Loucy (cell line): ENCODE data around the gene SLC5A10.

Experiments
- H2AFZ ChIP-seq: fragments of 200-600 bp; sonication (generic); 2 replicates; pipeline ENCODE4 v1.6.0; 2016; ENCODE audit warnings: antibody characterized with exemption, mild to moderate bottlenecking, low read length, moderate library complexity
- H3F3A ChIP-seq: fragments of 200-600 bp; 2 replicates; pipeline ENCODE4 v1.6.0; 2016; ENCODE audit warnings: antibody characterized with exemption, low read depth, mild to moderate bottlenecking
- H3K27me3 ChIP-seq: fragments of 200-600 bp; sonication (generic); 2 replicates; pipeline ENCODE4 v1.6.1; 2014; ENCODE audit warnings: low read length, mild to moderate bottlenecking; ENCODE audit not compliant: insufficient read depth, poor library complexity, severe bottlenecking
- H3K36me3 ChIP-seq: fragments of 200-600 bp; sonication (generic); 2 replicates; pipeline ENCODE4 v1.6.1; 2016; ENCODE audit warnings: low read length; ENCODE audit not compliant: insufficient read depth
- H3K4me1 ChIP-seq: fragments of 200-600 bp; sonication (generic); 2 replicates; pipeline ENCODE4 v1.5.1; 2014; ENCODE audit warnings: low read length, mild to moderate bottlenecking; ENCODE audit not compliant: insufficient read depth, poor library complexity, severe bottlenecking
- H3K4me2 ChIP-seq: fragments of 200-600 bp; sonication (generic); 2 replicates; pipeline ENCODE4 v1.6.0; 2014; ENCODE audit warnings: antibody characterized with exemption, low read length, low read depth, mild to moderate bottlenecking; ENCODE audit not compliant: poor library complexity, severe bottlenecking
- H3K4me3 ChIP-seq: fragments of 200-600 bp; sonication (generic); 2 replicates; pipeline ENCODE4 v1.5.1; 2014; ENCODE audit warnings: low read length, mild to moderate bottlenecking, mixed read lengths; ENCODE audit not compliant: poor library complexity, severe bottlenecking
- H3K79me2 ChIP-seq: fragments of 200-600 bp; sonication (generic); 2 replicates; pipeline ENCODE4 v1.6.1; 2014; ENCODE audit warnings: low read length; ENCODE audit not compliant: insufficient read depth
- H3K9ac ChIP-seq: fragments of 200-600 bp; sonication (generic); 2 replicates; pipeline ENCODE4 v1.6.0; 2014; ENCODE audit warnings: mild to moderate bottlenecking, low read depth, low read length, moderate library complexity; ENCODE audit not compliant: poor library complexity, severe bottlenecking
- H3K9me2 ChIP-seq: fragments of 200-600 bp; sonication (generic); replicated peaks from 2 replicates; pipeline ENCODE4 v1.6.1; 2016; ENCODE audit warnings: low read depth, low read length, mixed read lengths
- H3K9me3 ChIP-seq: fragments of 200-600 bp; sonication (generic); 2 replicates; pipeline ENCODE4 v1.6.1; 2014; ENCODE audit warnings: mild to moderate bottlenecking, antibody characterized with exemption, low read length, low read depth; ENCODE audit not compliant: insufficient read depth
- H4K20me1 ChIP-seq: fragments of 200-600 bp; sonication (generic); 2 replicates; pipeline ENCODE4 v1.6.0; 2014; ENCODE audit warnings: antibody characterized with exemption, low read length, mild to moderate bottlenecking; ENCODE audit not compliant: insufficient read depth, poor library complexity, severe bottlenecking
- EZH2phosphoT487 ChIP-seq: fragments of 200-600 bp; IDR thresholded peaks from 2 replicates; pipeline ENCODE4 v1.6.1; 2018; ENCODE audit warnings: antibody characterized with exemption, mild to moderate bottlenecking, moderate library complexity, borderline replicate concordance
- TF ChIP-seq, protein P1 (sequence below): fragments of 200-600 bp; sonication (generic); conservative IDR thresholded peaks from 2 replicates; pipeline ENCODE4 v1.5.1; 2014; ENCODE audit warnings: mild to moderate bottlenecking, antibody characterized with exemption, low read length

The SLC5A10 gene

DNA sequence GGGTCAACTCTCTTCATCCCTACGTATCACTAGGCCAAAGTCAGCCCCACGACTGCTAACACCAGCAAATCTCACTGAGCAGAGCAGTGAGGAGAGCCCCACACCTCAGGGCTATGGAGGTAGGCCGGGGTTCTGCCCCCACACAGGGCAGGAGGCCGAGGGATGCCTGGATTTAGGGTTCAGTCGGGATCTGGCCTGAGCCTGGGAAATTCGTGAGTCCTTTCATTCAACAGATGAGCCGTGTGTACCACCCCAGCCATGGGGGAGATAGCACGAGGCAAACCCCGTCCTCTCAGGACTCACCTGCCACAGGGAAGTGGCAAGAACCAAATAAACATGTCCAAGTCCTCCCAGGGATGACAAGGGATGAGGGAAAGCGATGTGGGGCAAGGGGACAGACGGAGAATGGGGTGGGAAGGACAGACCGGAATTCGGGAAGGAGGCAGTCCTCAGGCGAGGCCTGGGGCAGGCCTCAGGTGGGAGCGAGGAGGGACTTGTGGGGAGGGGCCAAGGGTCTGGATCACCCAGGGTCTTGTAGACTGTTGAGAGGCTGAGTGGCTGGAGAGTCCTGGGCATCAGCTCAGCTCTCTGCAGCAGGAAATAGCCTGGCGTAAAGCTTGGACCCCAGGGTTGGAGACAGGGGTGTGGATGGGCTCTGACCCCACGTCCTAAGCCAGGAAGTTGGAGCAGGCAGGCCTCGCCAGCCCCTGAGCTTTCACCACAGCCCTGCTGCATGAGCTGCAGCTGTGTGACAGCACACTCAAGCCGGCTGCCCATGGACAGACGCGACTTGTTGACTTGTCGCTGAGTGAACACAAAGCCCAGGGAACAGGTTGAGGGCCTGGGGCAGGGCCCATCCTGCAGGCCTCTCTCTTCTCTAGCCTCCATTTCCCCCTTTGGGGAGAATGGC lies 60.5 kb downstream of the SLC5A10 start:
- no peak for TF ChIP-seq EZH2phosphoT487
- TF ChIP-seq, protein P1, sequence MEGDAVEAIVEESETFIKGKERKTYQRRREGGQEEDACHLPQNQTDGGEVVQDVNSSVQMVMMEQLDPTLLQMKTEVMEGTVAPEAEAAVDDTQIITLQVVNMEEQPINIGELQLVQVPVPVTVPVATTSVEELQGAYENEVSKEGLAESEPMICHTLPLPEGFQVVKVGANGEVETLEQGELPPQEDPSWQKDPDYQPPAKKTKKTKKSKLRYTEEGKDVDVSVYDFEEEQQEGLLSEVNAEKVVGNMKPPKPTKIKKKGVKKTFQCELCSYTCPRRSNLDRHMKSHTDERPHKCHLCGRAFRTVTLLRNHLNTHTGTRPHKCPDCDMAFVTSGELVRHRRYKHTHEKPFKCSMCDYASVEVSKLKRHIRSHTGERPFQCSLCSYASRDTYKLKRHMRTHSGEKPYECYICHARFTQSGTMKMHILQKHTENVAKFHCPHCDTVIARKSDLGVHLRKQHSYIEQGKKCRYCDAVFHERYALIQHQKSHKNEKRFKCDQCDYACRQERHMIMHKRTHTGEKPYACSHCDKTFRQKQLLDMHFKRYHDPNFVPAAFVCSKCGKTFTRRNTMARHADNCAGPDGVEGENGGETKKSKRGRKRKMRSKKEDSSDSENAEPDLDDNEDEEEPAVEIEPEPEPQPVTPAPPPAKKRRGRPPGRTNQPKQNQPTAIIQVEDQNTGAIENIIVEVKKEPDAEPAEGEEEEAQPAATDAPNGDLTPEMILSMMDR, result no peak
- H2AFZ ChIP-seq, result no peak overlapping the region

DNA sequence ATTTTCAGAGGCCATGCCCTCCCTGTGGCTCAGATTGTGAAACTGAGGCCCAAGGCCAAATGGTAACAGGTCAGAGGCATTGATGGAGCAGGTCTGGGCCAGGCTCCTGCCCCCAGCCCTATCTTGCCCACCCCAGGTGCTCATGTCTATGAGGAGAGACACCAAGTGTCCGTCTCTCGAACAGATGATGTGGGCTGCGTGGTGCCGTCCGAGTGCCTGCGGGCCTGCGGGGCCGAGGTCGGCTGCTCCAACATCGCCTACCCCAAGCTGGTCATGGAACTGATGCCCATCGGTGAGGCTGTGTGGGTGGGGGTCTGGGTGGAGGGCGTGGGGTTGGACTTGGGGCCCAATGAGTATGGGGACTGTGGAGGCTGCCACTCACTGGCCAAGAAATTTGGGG lies 61.3 kb downstream of the SLC5A10 start:
- no peaks in the 10 kb centered on the region for H4K20me1 ChIP-seq
- H3K36me3 ChIP-seq, result no peaks in the 10 kb centered on the region
- TF ChIP-seq, protein P1, result no peak
- no peak for TF ChIP-seq EZH2phosphoT487
- H3K9me3 ChIP-seq, result no peaks in the 10 kb centered on the region
- no peaks in the 10 kb centered on the region for H3K9me2 ChIP-seq
- H3K4me1 ChIP-seq, result no peaks in the 10 kb centered on the region
- no peaks in the 10 kb centered on the region for H3F3A ChIP-seq
- H3K27me3 ChIP-seq, result no peaks in the 10 kb centered on the region
- no peak overlapping the region for H3K4me2 ChIP-seq
- H3K4me3 ChIP-seq, result no peak overlapping the region
- H2AFZ ChIP-seq, result no peak overlapping the region
- no peak overlapping the region for H3K9ac ChIP-seq
- no peaks in the 10 kb centered on the region for H3K79me2 ChIP-seq

More for the DNA sequence above, 60.5 kb downstream of the SLC5A10 start:
- H3K79me2 ChIP-seq, result no peaks in the 10 kb centered on the region
- no peaks in the 10 kb centered on the region for H4K20me1 ChIP-seq
- no peak overlapping the region for H3K4me2 ChIP-seq
- H3K4me1 ChIP-seq, result no peaks in the 10 kb centered on the region
- H3F3A ChIP-seq, result no peaks in the 10 kb centered on the region
- H3K9ac ChIP-seq, result no peak overlapping the region
- H3K4me3 ChIP-seq, result no peak overlapping the region
- no peaks in the 10 kb centered on the region for H3K36me3 ChIP-seq
- H3K9me2 ChIP-seq, result no peaks in the 10 kb centered on the region
- no peaks in the 10 kb centered on the region for H3K9me3 ChIP-seq
- no peaks in the 10 kb centered on the region for H3K27me3 ChIP-seq

DNA sequence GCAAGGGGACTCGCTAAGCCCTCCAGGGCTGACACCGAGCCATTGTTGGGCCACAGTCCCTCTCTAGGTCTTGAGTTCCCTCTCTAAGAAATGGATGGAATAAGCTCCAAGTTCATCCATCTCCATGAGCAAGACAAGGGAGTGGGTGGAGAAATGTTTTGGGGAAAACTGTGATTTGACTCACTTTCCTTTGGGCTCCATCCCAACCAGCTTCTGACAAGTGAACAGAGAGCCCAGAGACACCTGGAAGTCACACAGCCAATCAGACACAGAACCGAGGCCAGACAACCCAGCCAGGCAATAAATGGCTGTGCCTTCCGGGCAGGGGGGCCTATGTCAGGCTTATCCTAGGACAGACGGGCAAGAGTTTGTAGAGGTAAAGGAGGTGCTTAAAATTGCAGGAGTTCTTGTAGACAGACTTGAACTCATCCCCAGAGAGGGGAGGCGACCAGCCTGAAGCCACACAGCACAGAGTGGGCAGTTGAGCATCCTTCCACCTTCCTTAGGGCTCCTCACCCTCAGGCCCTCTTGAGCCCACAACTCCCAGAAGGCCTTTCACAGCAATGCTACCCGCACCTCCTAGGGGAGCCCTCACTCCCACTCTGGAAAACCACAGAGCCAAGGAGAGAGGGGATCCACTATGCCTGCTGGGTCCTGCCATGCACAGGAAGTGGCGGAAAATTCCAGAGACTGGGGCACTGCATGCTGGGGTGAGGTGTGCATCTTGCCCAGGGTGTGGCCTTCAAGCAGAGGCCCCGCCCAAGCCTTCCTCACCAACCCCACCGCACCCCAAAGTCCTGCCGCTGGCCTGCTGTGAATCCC lies 62.1 kb downstream of the SLC5A10 start:
- H3K9me3 ChIP-seq, result no peaks in the 10 kb centered on the region
- no peaks in the 10 kb centered on the region for H3K79me2 ChIP-seq
- no peak for TF ChIP-seq EZH2phosphoT487
- TF ChIP-seq, protein P1, result no peak
- H3K4me1 ChIP-seq, result no peaks in the 10 kb centered on the region
- H3K36me3 ChIP-seq, result no peaks in the 10 kb centered on the region
- H4K20me1 ChIP-seq, result no peaks in the 10 kb centered on the region
- H3K4me3 ChIP-seq, result no peak overlapping the region
- no peaks in the 10 kb centered on the region for H3F3A ChIP-seq
- no peaks in the 10 kb centered on the region for H3K27me3 ChIP-seq
- no peak overlapping the region for H2AFZ ChIP-seq
- H3K9me2 ChIP-seq, result no peaks in the 10 kb centered on the region
- H3K4me2 ChIP-seq, result no peak overlapping the region
- no peak overlapping the region for H3K9ac ChIP-seq
